PC-3 (cell line): Measurements from ENCODE around the gene ARHGEF7. TPM values are rescaled to one million over a fixed set of nuclear protein-coding genes. Genes with fewer than 3 reads are reported as not detected.

ENCODE experiments used
- ATAC-seq: fragments of 200-7000 bp; cut with Tn5 transposase; 2 replicates; pipeline ENCODE4 v1.9.1; 2020; ENCODE audit warnings: mild to moderate bottlenecking, moderate library complexity
- BruUV-seq: library from RNA; stranded (reverse); fragments of 400-500 nt; replicated peaks from 2 replicates; lab custom pipeline; 2021; lab: Mats Ljungman, UMichigan
- CTCF ChIA-PET: fragments of 300-600 bp; sonication (Branson Sonifier 250); formaldehyde crosslinking; loops from one replicate; lab custom pipeline; 2022; ENCODE audit warnings: antibody characterized with exemption; lab: Charles Lee
- POLR2A ChIA-PET: fragments of 300-600 bp; sonication (Branson Sonifier 250); formaldehyde crosslinking; loops from one replicate; lab custom pipeline; 2022; ENCODE audit warnings: antibody characterized with exemption; ENCODE audit not compliant: unreplicated experiment; lab: Charles Lee
- DNase-seq: peaks from one replicate; pipeline ENCODE4 v3.0.0-alpha.2; 2015
- H2AFZ ChIP-seq: fragments of 300-600 bp; sonication (generic); 2 replicates; pipeline ENCODE4 v1.6.0; 2016; ENCODE audit warnings: antibody characterized with exemption, low read length
- H3F3A ChIP-seq: fragments of 300-600 bp; sonication (generic); one replicate; pipeline ENCODE4 v1.6.0; 2017; ENCODE audit warnings: antibody characterized with exemption, low read length, control low read depth, mild to moderate bottlenecking; ENCODE audit not compliant: unreplicated experiment
- H3K27ac ChIP-seq: fragments of 300-600 bp; sonication (generic); 2 replicates; pipeline ENCODE4 v1.5.1; 2016; ENCODE audit warnings: mild to moderate bottlenecking, low read length
- H3K27me3 ChIP-seq: fragments of 300-600 bp; sonication (generic); 2 replicates; pipeline ENCODE4 v1.6.1; 2016; ENCODE audit warnings: low read length, mixed read lengths
- H3K36me3 ChIP-seq: fragments of 300-600 bp; sonication (generic); 2 replicates; pipeline ENCODE4 v1.6.1; 2016; ENCODE audit warnings: low read depth, mixed run types, low read length, mixed read lengths
- H3K4me1 ChIP-seq: fragments of 300-600 bp; sonication (generic); 2 replicates; pipeline ENCODE4 v1.5.1; 2016; ENCODE audit warnings: low read length; ENCODE audit not compliant: insufficient read depth
- H3K4me2 ChIP-seq: fragments of 300-600 bp; sonication (generic); 2 replicates; pipeline ENCODE4 v1.6.0; 2016; ENCODE audit warnings: low read length
- H3K4me3 ChIP-seq: fragments of 300-600 bp; sonication (generic); 2 replicates; pipeline ENCODE4 v1.5.1; 2016; ENCODE audit warnings: mild to moderate bottlenecking, low read length, mixed read lengths
- H3K79me2 ChIP-seq: fragments of 300-600 bp; sonication (generic); 2 replicates; pipeline ENCODE4 v1.6.1; 2017; ENCODE audit warnings: low read length, mixed read lengths
- H3K9ac ChIP-seq: fragments of 300-600 bp; sonication (generic); 2 replicates; pipeline ENCODE4 v1.6.0; 2016; ENCODE audit warnings: mild to moderate bottlenecking, low read length
- H3K9me2 ChIP-seq: fragments of 300-600 bp; sonication (generic); replicated peaks from 2 replicates; pipeline ENCODE4 v1.6.1; 2016; ENCODE audit warnings: mixed run types, low read length, mixed read lengths
- H3K9me3 ChIP-seq: fragments of 300-600 bp; sonication (generic); 2 replicates; pipeline ENCODE4 v1.6.1; 2016; ENCODE audit warnings: low read length, mixed read lengths
- H4K20me1 ChIP-seq: fragments of 300-600 bp; sonication (generic); 2 replicates; pipeline ENCODE4 v1.6.1; 2016; ENCODE audit warnings: low read length, mixed read lengths
- EZH2 ChIP-seq: fragments of 300-600 bp; sonication (generic); IDR thresholded peaks from one replicate; pipeline ENCODE4 v1.6.1; 2017; ENCODE audit warnings: antibody characterized with exemption, mild to moderate bottlenecking, low read length; ENCODE audit not compliant: unreplicated experiment
- EZH2phosphoT487 ChIP-seq: fragments of 300-600 bp; sonication (generic); IDR thresholded peaks from 2 replicates; pipeline ENCODE4 v1.6.1; 2018; ENCODE audit warnings: mild to moderate bottlenecking, antibody characterized with exemption, low read length, borderline replicate concordance
- intact Hi-C: fragments of 100-400 bp; cut with micrococcal nuclease; formaldehyde crosslinking; loops from 2 replicates; pipeline ENCODE4 v1.9.0; 2023
- total RNA-seq: library from RNA; depleted of rRNA; stranded (reverse); fragments of >200 nt; gene quantifications from 2 replicates; pipeline ENCODE4 v1.2.3, GENCODE V29; 2014
- TF ChIP-seq, protein P1 (sequence below): fragments of 300-600 bp; sonication (generic); conservative IDR thresholded peaks from 2 replicates; pipeline ENCODE4 v1.5.1; 2017; ENCODE audit warnings: antibody characterized with exemption, low read depth, mild to moderate bottlenecking, low read length

The ARHGEF7 gene
- total RNA-seq, 1 experiment from 2014 or later, result 14.7 TPM

DNA sequence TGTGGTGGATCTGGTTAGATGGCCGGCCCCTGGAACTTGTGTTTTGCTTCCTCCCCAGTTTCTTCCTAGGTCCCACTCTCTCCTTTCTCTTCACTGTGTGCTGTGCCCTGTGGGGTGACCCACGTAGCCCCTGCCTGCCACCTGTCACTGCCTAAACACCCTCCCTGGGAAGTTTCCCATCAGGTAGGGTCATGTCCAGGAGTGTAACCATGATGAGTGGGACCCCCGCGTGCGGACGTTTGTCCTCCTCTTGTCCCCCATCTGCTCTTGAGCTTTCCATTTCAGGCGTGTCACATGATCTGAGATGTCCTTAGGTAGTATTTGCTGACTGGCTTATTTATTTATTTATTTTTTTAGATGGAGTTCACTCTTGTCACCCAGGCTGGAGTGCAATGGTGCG is 61.3 kb downstream of the ARHGEF7 start:
- H3K79me2 ChIP-seq, result peaks cover 67% of the 10 kb centered on the region
- H3K27ac ChIP-seq, result no peak overlapping the region
- no TSS peak for BruUV-seq
- ChIA-PET CTCF (no interaction called here), POLR2A (no interaction called here)
- H4K20me1 ChIP-seq, result peaks cover 6% of the 10 kb centered on the region; the same call in 1 of the 2 replicates
- H3K9me3 ChIP-seq, result no peaks in the 10 kb centered on the region
- ATAC-seq (no peak), DNase-seq (no peak)
- no peak overlapping the region for H2AFZ ChIP-seq
- H3K9ac ChIP-seq, result no peak overlapping the region
- H3K4me3 ChIP-seq, result no peak overlapping the region
- H3K36me3 ChIP-seq, result no peaks in the 10 kb centered on the region
- intact Hi-C loops, result no loop called here
- H3F3A ChIP-seq, result no peaks in the 10 kb centered on the region
- H3K9me2 ChIP-seq, result no peaks in the 10 kb centered on the region
- 0 out of 2 replicates have a peak, but pooled peaks cover 3% of the 10 kb centered on the region for H3K4me1 ChIP-seq
- H3K27me3 ChIP-seq, result no peaks in the 10 kb centered on the region
- H3K4me2 ChIP-seq, result no peak overlapping the region
- no peak for TF ChIP-seq EZH2phosphoT487
- no peak for TF ChIP-seq EZH2
- TF ChIP-seq, protein P1, sequence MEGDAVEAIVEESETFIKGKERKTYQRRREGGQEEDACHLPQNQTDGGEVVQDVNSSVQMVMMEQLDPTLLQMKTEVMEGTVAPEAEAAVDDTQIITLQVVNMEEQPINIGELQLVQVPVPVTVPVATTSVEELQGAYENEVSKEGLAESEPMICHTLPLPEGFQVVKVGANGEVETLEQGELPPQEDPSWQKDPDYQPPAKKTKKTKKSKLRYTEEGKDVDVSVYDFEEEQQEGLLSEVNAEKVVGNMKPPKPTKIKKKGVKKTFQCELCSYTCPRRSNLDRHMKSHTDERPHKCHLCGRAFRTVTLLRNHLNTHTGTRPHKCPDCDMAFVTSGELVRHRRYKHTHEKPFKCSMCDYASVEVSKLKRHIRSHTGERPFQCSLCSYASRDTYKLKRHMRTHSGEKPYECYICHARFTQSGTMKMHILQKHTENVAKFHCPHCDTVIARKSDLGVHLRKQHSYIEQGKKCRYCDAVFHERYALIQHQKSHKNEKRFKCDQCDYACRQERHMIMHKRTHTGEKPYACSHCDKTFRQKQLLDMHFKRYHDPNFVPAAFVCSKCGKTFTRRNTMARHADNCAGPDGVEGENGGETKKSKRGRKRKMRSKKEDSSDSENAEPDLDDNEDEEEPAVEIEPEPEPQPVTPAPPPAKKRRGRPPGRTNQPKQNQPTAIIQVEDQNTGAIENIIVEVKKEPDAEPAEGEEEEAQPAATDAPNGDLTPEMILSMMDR, result no peak

DNA sequence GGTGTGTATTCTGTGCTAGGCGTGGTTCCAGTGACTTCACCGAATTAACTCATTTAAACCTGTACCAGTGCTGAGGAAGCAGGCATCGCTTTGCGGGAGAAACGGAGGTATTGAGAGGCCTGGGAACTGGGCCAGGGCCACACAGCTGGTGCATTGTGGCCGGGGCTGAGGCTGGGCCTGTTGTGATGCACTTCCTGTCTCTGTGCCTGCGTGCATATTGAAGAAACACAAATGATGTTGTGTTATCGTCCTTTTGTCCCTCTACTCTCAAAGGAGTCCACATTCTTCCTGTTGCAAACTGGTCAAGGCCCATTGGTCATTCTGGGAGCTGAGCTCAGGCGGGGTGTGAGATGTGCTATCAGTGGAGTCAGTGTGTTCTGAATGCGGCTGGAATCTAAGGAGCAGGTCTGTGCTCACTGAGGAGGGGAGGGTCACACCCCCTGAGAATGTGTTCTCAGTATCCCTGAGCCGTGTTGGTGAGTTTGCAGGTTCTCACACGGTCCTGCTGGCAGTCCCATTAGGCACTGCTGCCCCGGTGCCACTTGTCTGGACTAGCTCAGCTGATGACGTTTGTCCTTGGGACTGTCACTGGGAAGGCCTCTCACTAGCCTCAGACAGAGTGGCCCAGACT is 62.1 kb downstream of the ARHGEF7 start:
- peaks cover 67% of the 10 kb centered on the region for H3K79me2 ChIP-seq
- no peaks in the 10 kb centered on the region for H3F3A ChIP-seq
- POLR2A ChIA-PET, result interaction anchor here (0.5 kb wide), 1 partner anchor 19 kb away, joined by 3 read pairs; no protein-coding TSS in a partner anchor
- H2AFZ ChIP-seq, result no peak overlapping the region
- no peak overlapping the region for H3K4me3 ChIP-seq
- CTCF ChIA-PET, result no interaction called here
- TF ChIP-seq EZH2, result no peak
- TF ChIP-seq EZH2phosphoT487, result no peak
- TF ChIP-seq, protein P1, result no peak
- intact Hi-C loops, result no loop called here
- H3K36me3 ChIP-seq, result no peaks in the 10 kb centered on the region
- no peaks in the 10 kb centered on the region for H3K9me2 ChIP-seq
- H3K27ac ChIP-seq, result no peak overlapping the region
- H3K4me2 ChIP-seq, result no peak overlapping the region
- 0 out of 2 replicates have a peak, but pooled peaks cover 3% of the 10 kb centered on the region for H3K4me1 ChIP-seq
- H3K9me3 ChIP-seq, result no peaks in the 10 kb centered on the region
- BruUV-seq, result no TSS peak
- H3K9ac ChIP-seq, result no peak overlapping the region
- ATAC-seq (no peak), DNase-seq (no peak)
- H3K27me3 ChIP-seq, result no peaks in the 10 kb centered on the region
- 0 out of 2 replicates have a peak, but pooled peaks cover 5% of the 10 kb centered on the region for H4K20me1 ChIP-seq

- Histone ChIP-seq H3K4me3 (no peak overlapping the region), H3K9me3 (no peaks in the 10 kb centered on the region), H2AFZ (no peak overlapping the region), H3K9ac (no peak overlapping the region), H3K79me2 (peaks cover 72% of the 10 kb centered on the region), H3K36me3 (no peaks in the 10 kb centered on the region), H3K4me2 (no peak overlapping the region), H3F3A (no peaks in the 10 kb centered on the region), H3K27me3 (no peaks in the 10 kb centered on the region), H4K20me1 (0 out of 2 replicates have a peak, but pooled peaks cover 5% of the 10 kb centered on the region), H3K4me1 (0 out of 2 replicates have a peak, but pooled peaks cover 3% of the 10 kb centered on the region), H3K27ac (no peak overlapping the region), H3K9me2 (no peaks in the 10 kb centered on the region)
- BruUV-seq, result no TSS peak
- DNase-seq (no peak), ATAC-seq (no peak)
- TF ChIP-seq EZH2phosphoT487 (no peak), EZH2 (no peak)
- TF ChIP-seq, protein P1, result no peak
- ChIA-PET CTCF (no interaction called here), POLR2A (interaction anchor here (0.5 kb wide), 1 partner anchor 20 kb away, joined by 3 read pairs; no protein-coding TSS in a partner anchor)
- intact Hi-C loops, result no loop called here
Observed at GRCh38 chr13:111177921-111178320, 62.8 kb downstream of the ARHGEF7 start.
